GM12878 (cell line): ENCODE results near the gene AEBP2. TPM values are rescaled to one million over a fixed set of nuclear protein-coding genes. Genes with fewer than 3 reads are reported as not detected.

Source experiments
- ATAC-seq: fragments of 200-7000 bp; cut with Tn5 transposase; 3 replicates; pipeline ENCODE4 v1.9.1; 2020; ENCODE audit warnings: mild to moderate bottlenecking, moderate library complexity
- BruUV-seq: library from RNA; stranded (reverse); fragments of 400-500 nt; replicated peaks from 2 replicates; lab custom pipeline; 2021; lab: Mats Ljungman, UMichigan
- CTCF ChIA-PET: fragments of 300-600 bp; sonication (Branson Sonifier 250); formaldehyde crosslinking; extraction: SDS; loops from one replicate; lab custom pipeline; 2021; ENCODE audit warnings: inconsistent platforms; lab: Yijun Ruan, JAX
- POLR2A ChIA-PET: fragments of 350-600 bp; formaldehyde crosslinking; extraction: SDS; loops from one replicate; lab custom pipeline; 2021; ENCODE audit warnings: inconsistent platforms; lab: Charles Lee
- RAD21 ChIA-PET: fragments of 300-600 bp; sonication (Branson Sonifier 250); formaldehyde crosslinking; loops from one replicate; lab custom pipeline; 2023; ENCODE audit warnings: antibody characterized with exemption; ENCODE audit not compliant: unreplicated experiment; lab: Charles Lee
- SMC1A ChIA-PET: fragments of 300-600 bp; sonication (Branson Sonifier 250); formaldehyde crosslinking; loops from one replicate; lab custom pipeline; 2023; ENCODE audit not compliant: unreplicated experiment, uncharacterized antibody; lab: Charles Lee
- DNase-seq: peaks from one replicate; pipeline ENCODE4 v3.0.0-alpha.2; 2011; ENCODE audit warnings: low read depth, low spot score
- FAIRE-seq: peaks from 3 replicates; lab custom pipeline; 2011; peaks lifted over from hg19 to GRCh38; lab: Jason Lieb, UNC
- H2AFZ ChIP-seq: 2 replicates; pipeline ENCODE4 v1.6.0; 2011; ENCODE audit warnings: low read depth, low read length, control low read depth; ENCODE audit not compliant: control insufficient read depth
- H3K27ac ChIP-seq: 2 replicates; pipeline ENCODE4 v1.5.1; 2011; ENCODE audit warnings: control low read depth; ENCODE audit not compliant: control insufficient read depth, insufficient read depth
- H3K27me3 ChIP-seq, 2 experiments: replicated peaks in 1 of 2; 2 replicates each; pipeline versions ENCODE4 v1.6.0 to v1.6.1; 2011; ENCODE audit warnings: low read length in 1 of 2; ENCODE audit not compliant: control insufficient read depth in 2 of 2, insufficient read depth in 2 of 2
- H3K36me3 ChIP-seq, 2 experiments: 2 replicates each; pipeline ENCODE4 v1.5.1; 2011; ENCODE audit warnings: low read length in 1 of 2; ENCODE audit not compliant: control insufficient read depth in 2 of 2, insufficient read depth in 2 of 2
- H3K4me1 ChIP-seq: 2 replicates; pipeline ENCODE4 v1.6.1; 2011; ENCODE audit warnings: mild to moderate bottlenecking, low read length, moderate library complexity, mixed read lengths; ENCODE audit not compliant: control insufficient read depth, insufficient read depth
- H3K4me2 ChIP-seq: 2 replicates; pipeline ENCODE4 v1.6.0; 2011; ENCODE audit warnings: control low read depth; ENCODE audit not compliant: control insufficient read depth, insufficient read depth
- H3K4me3 ChIP-seq: fragments of 200-600 bp; sonication (generic); 2 replicates; pipeline ENCODE4 v1.5.1; 2016
- H3K79me2 ChIP-seq: 2 replicates; pipeline ENCODE4 v1.6.0; 2011; ENCODE audit warnings: low read length; ENCODE audit not compliant: control insufficient read depth, insufficient read depth
- H3K9ac ChIP-seq: 2 replicates; pipeline ENCODE4 v1.8.0; 2011; ENCODE audit warnings: low read length, control low read depth, mixed read lengths; ENCODE audit not compliant: control insufficient read depth, insufficient read depth
- H3K9me3 ChIP-seq: replicated peaks from 3 replicates; pipeline ENCODE4 v1.5.1; 2011; ENCODE audit warnings: mild to moderate bottlenecking, low read length; ENCODE audit not compliant: control insufficient read depth, insufficient read depth
- H4K20me1 ChIP-seq: 2 replicates; pipeline ENCODE4 v1.6.0; 2011; ENCODE audit not compliant: control insufficient read depth, insufficient read depth
- BACH1 ChIP-seq: fragments of 450-650 bp; IDR thresholded peaks from 2 replicates; pipeline ENCODE4 v1.6.1; 2017; ENCODE audit warnings: mild to moderate bottlenecking, borderline replicate concordance
- CEBPB ChIP-seq, 2 experiments: fragments of 150-350 bp in 1 of 2; IDR thresholded peaks; 2 replicates each; pipeline ENCODE4 v1.6.1; 2012 to 2014; ENCODE audit warnings: low read depth in 2 of 2, low read length in 2 of 2, borderline replicate concordance in 1 of 2, inconsistent platforms in 1 of 2
- CREM ChIP-seq: IDR thresholded peaks from 2 replicates; pipeline ENCODE4 v1.6.1; 2014; ENCODE audit warnings: antibody characterized with exemption, low read depth
- RELB ChIP-seq: fragments of 450-650 bp; IDR thresholded peaks from 2 replicates; pipeline ENCODE4 v1.6.1; 2017; ENCODE audit warnings: low read depth, mild to moderate bottlenecking, moderate library complexity
- SMC3 ChIP-seq: IDR thresholded peaks from 2 replicates; pipeline ENCODE4 v1.6.1; 2011; ENCODE audit warnings: low read length, improper control_type of control experiment, borderline replicate concordance
- TBL1XR1 ChIP-seq: IDR thresholded peaks from 2 replicates; pipeline ENCODE4 v1.6.1; 2012; ENCODE audit warnings: low read depth, low read length, improper control_type of control experiment
- WGBS: methylation state at CpG from one replicate; pipeline ENCODE4 v1.1.6; 2016; ENCODE audit warnings: low lambda C conversion rate; ENCODE audit not compliant: insufficient replicate concordance, insufficient coverage; ENCODE audit errors: missing lambda C conversion rate; 5-methylcytosine and 5-hydroxymethylcytosine counted together
- in situ Hi-C: fragments of 300-500 bp; cut with MboI; formaldehyde crosslinking; loops from 9 replicates; pipeline ENCODE4 v1.14.3; 2018; ENCODE audit warnings: mixed read lengths
- intact Hi-C: fragments of 100-400 bp; cut with micrococcal nuclease; formaldehyde crosslinking; loops from one replicate; pipeline ENCODE4 v1.14.2; 2022; ENCODE audit not compliant: unreplicated experiment
- polyA plus RNA-seq, 11 experiments: library from polyadenylated mRNA; depleted of rRNA in 4 of 11; unstranded in 6 of 11; stranded (reverse) in 5 of 11; fragments of >200 nt; fragmentation: Nextera tagmentation in 4 of 11; fragmentation: Illumina TruSeq in 1 of 11; extraction: Ambion mirVana in 4 of 11; extraction: Trizol in 1 of 11; gene quantifications; 1 replicate in 1 of 11; 2 replicates in 10 of 11; pipeline versions ENCODE4 v1.2.1 to v1.2.3, GENCODE V29; 2011 to 2016; ENCODE audit warnings: inconsistent platforms in 2 of 11, missing spikeins in 2 of 11, low read depth in 1 of 11
- total RNA-seq, 4 experiments: library from RNA; depleted of rRNA in 3 of 4; stranded (reverse); fragments of >200 nt in 3 of 4; fragmentation: Illumina TruSeq in 1 of 4; extraction: Trizol in 1 of 4; gene quantifications; 2 replicates each; pipeline versions ENCODE4 v1.2.1 to v1.2.3, GENCODE V29; 2013 to 2021
- TF ChIP-seq, protein P1 (sequence below): IDR thresholded peaks from 2 replicates; pipeline ENCODE4 v1.6.1; 2011; ENCODE audit warnings: borderline replicate concordance, low read depth, mild to moderate bottlenecking, moderate library complexity, low read length; ENCODE audit not compliant: insufficient read depth, poor library complexity, severe bottlenecking

AEBP2 gene
- total and polyA plus RNA-seq, 10 of the 15 experiments (the other 5 are each of a cell fraction or from before 2014, with no cell fraction given), result 17.6 to 126 (median 44.8) TPM

- no TSS peak for BruUV-seq
Observed at GRCh38 chr12:19444097-19444496, 4.8 kb downstream of the AEBP2 start.

More at GRCh38 chr12:19444097-19444496, 4.8 kb downstream of the AEBP2 start:
- intact Hi-C loops (no loop called here), in situ Hi-C loops (no loop called here)
- H3K27ac ChIP-seq, result 0 out of 2 replicates have a peak overlapping the region, but pooled peaks have one; percentile 15
- 20% methylated on average over 3 of the region's 3 CpGs for WGBS
- DNase-seq (no peak), FAIRE-seq (no peak), ATAC-seq (no peak)
- H3K9me3 ChIP-seq, result peaks cover 8% of the 10 kb centered on the region; the same call in 2 of the 3 replicates
- H4K20me1 ChIP-seq, result peaks cover 3% of the 10 kb centered on the region; the same call in 1 of the 2 replicates
- peak overlapping the region; percentile 48; the same call in 1 of the 2 replicates for H3K4me3 ChIP-seq
- ChIA-PET RAD21 (interaction anchor here (1.3 kb wide), 1 partner anchor 14 kb away, joined by 5 read pairs; no protein-coding TSS in a partner anchor), POLR2A (interaction anchor here (0.5 to 1.2 kb wide), 2 partner anchors 16 to 741 kb away, joined by 3 to 4 read pairs; no protein-coding TSS in a partner anchor), CTCF (interaction anchor here (0.9 to 1.5 kb wide), 2 partner anchors 13 to 125 kb away, joined by 3 to 8 read pairs; no protein-coding TSS in a partner anchor), SMC1A (interaction anchor here (0.7 to 1.3 kb wide), 6 partner anchors 12 to 71 kb away, joined by 3 to 6 read pairs (median 4); no protein-coding TSS in a partner anchor)
- H3K4me2 ChIP-seq, result peak overlapping the region; percentile 56; the same call in 1 of the 2 replicates
- no peak overlapping the region for H2AFZ ChIP-seq
- H3K4me1 ChIP-seq, result no peaks in the 10 kb centered on the region
- H3K79me2 ChIP-seq, result peaks cover 89% of the 10 kb centered on the region
- no peak overlapping the region for H3K9ac ChIP-seq
- H3K27me3 ChIP-seq, result no peaks in the 10 kb centered on the region
- peaks cover 0 to 3% of the 10 kb centered on the region in 2 experiments; a peak in 2 of 4 replicates for H3K36me3 ChIP-seq
- no peak for TF ChIP-seq TBL1XR1
- no peak for TF ChIP-seq CREM
- TF ChIP-seq RELB, result no peak
- no peak for TF ChIP-seq CEBPB (IDR thresholded peaks at IDR 0.05; ENCODE audit: borderline replicate concordance in 1 of 2, low read depth in 2 of 2, low read length in 2 of 2)
- TF ChIP-seq BACH1, result no peak
- no peak for TF ChIP-seq SMC3
- TF ChIP-seq, protein P1, sequence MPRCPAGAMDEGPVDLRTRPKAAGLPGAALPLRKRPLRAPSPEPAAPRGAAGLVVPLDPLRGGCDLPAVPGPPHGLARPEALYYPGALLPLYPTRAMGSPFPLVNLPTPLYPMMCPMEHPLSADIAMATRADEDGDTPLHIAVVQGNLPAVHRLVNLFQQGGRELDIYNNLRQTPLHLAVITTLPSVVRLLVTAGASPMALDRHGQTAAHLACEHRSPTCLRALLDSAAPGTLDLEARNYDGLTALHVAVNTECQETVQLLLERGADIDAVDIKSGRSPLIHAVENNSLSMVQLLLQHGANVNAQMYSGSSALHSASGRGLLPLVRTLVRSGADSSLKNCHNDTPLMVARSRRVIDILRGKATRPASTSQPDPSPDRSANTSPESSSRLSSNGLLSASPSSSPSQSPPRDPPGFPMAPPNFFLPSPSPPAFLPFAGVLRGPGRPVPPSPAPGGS, result no peak
- TF ChIP-seq, all 136 proteins: peak for 0
